HG02588 (cell line): ENCODE data around the gene SLC6A9.

Source experiments
- ATAC-seq: cut with Tn5 transposase; IDR thresholded peaks from one replicate; pipeline ENCODE4 v1.9.1; 2021; ENCODE audit warnings: mild to moderate bottlenecking, moderate library complexity; ENCODE audit not compliant: unreplicated experiment

Gene SLC6A9

DNA sequence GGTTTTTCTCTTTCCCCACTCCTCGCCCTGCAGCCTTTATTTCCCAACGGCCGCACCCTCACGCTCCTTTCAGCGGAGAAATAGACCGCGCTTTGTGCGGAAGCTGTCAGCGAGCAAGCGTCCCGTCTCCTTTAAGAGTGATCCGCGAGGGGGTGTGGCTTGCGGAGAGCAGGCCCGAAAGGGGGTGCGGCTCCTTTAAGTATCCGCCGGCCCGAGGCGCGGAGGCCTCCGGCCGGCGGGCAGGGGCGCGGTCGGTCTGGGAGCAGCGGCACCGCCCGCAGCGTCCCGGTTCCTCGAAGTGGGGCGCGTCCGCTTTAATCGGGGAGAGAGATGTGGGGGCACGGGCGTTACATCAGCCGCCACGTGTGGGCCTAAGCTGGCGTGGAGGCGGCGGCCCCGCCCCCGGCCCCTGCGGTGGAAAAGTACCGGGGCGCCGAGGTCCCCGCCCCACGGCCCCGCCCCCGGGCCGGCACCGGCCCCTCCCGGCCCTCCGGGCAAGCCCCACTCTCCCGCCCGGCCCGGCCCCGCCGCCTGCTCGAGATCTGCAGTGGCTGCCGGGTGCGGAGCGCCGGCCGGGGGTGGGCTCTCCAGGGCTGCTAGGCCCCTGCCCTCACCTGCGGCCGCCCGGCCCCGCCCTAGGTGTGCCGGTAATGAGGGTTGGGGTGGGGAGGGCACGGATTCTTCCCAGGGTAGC, 1.2 kb downstream of the SLC6A9 start:
- peak; percentile 80 for ATAC-seq

DNA sequence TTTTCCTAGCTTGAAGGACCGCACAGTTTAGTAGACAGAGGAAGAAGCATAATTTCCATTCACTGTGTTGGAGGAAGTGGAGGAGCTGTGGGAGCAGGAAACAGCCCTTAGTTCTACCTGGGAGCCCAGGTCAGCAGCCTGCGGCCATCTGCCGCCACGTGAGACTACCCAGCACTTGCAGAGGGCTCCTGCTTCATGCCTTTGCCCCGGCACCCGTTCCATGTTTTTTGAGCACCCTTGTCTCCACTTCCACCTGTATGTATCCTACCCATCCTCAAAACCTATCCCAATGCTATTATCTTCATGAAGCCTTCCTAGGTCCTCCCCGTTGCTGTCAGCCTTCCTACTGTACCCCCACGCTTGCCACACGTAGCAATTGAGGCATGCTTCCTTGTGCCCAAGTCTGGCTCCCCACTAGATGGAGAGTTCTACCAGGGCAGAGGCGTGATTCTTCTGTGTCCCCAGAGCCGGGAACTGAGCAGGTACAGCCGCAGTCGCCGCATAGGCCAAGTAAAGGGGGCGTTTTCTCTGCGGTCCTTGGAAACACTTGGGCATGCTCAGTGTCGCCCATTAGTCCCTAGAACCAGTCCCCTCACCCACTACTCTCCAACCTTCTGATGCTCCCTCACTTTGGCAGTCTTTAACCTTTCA, 1.9 kb downstream of the SLC6A9 start:
- ATAC-seq, result peak; percentile 17

DNA sequence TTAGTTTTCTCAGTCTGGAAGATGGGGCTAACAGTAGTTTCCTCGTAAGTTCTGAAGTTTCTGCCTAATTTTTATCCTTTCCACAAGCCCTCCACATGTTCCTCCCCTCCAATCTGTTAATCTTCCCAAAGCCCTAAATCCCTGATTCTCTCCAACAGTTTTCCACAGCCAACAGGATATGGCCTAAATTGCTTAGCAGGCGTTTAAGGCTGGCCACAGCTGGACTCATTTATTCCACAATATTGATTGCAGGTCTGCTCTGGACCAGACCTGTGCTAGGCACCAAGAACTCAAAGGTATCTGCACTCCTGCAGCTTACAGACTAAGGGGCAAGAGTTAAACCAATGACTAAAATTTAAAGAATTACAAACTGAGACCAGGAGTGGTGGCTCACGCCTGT, 3.9 kb downstream of the SLC6A9 start:
- ATAC-seq, result no peak

DNA sequence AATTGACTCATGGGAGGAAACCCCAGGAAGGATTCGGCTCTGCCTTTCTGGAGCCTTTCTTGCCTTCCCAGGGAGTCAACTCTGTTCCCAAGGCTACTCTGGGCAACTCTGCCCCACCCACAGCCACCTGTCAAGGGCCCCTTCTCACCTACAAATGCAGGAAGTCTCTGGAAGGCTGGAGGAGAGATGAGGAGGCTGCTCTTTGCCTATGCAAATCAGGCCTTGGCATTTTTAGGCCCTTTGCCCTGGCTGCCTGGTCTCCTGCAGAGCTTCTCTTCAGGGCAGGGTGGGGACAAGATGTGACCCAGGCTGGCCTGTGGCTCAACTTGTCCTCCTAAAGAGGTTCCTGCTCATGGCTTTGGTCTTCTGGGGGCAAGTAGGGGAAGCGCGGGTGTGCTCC, 5.4 kb downstream of the SLC6A9 start:
- no peak for ATAC-seq

DNA sequence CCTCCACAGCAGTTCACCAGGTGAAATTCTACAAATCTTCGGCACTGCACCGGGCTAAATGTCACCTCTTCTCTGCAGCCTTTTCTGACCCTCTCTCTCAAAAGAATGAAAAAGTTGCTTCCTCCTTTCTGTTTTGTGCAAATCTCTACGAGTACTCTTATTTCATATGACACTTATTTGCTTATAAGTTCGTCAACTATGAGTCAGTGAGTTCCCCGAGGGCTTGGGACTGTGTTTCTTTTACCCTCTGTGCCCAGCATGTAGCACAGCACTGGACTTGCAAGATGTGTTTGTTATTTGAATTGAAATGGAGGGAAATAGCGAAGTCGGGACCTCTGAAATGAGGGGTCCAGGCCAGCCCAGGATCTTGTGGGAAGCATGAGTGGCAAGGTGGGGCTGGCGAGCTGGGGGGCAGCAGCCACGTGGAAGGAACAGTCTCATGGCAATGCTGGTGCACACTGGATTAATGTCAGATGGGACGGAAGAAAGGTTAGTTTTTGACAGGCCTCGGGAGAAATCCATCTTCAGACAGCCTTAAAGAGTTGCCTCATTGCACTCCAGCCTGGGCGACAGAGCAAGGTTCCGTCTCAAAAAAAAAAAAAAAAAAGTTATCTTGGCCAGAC, 6.2 kb downstream of the SLC6A9 start:
- no peak for ATAC-seq

DNA sequence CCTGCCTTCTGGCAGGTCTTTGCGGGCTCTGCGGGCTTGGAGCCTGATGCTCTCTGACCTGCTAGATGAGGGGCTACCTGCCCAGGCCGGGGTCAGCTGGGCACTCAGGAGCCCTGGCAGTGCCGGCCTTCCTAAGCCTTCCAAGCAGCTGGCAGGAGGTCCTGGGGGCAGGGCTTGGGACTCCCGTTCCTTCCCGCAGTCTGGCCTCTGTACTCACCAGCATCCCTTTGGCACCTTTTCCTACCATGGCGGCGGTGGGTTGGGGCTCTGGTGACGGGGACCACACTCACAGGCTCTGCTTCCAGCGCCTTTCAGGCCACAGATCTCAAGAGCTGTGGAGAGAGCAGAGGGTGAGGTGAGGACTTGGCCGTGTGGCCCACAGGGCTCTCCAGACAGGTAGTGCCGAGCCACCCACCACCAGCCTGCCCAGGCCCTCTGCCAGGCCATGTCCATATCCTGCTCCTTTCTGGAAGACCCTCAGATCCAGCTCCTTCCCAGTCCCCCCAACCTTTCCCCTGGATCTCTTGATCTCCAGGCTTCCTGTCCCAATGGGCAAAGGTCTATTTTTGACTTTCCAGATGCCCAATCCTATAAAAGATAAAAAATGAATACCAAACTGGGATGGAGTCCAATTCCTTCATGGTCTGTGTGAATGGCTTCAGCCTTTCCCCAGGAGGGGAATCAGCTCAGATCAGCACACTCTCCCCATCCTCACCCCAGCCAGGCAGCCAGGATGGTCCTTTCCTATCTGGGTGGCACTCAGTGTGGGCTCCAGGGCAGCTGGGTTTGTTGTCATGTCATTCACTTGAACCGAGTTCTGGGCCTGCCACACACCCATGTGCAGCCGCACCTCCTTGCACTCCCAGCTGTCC, 7.0 kb downstream of the SLC6A9 start:
- ATAC-seq, result no peak

DNA sequence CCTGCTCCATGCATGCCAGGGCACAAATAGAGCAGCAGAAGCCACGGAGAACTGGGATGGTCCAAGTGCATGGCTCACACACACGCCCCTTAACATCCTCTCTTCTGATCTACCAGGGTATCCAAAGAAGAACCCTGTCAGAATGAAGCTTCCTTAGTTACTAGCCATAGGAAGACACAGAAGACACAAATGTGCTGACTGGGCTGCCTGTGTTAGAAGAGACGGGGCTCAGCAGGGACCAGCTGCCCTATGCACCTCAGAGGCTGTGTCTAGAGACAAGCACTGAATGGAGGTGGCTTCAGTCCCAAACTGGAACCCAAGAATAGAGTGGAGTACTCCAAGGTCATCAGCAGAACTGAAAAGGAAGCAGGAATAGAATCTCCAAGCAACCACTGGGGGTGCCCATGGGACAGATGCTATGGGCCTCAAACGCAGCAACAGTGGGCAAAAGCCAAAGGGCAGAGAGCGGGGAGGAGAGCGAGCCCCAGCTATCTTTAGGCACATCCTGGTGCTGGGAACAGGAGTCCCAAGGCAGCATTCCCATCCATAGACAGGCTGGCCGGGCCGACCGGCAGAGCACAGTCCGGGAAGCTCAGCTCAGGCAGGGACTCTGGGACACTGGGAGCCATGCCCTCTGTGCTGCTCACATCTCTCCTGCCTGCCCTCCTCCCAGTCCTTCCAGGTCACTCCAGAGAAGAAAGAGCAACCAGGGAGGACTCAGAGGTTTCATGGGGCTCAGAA, 9.5 kb downstream of the SLC6A9 start:
- no peak for ATAC-seq

DNA sequence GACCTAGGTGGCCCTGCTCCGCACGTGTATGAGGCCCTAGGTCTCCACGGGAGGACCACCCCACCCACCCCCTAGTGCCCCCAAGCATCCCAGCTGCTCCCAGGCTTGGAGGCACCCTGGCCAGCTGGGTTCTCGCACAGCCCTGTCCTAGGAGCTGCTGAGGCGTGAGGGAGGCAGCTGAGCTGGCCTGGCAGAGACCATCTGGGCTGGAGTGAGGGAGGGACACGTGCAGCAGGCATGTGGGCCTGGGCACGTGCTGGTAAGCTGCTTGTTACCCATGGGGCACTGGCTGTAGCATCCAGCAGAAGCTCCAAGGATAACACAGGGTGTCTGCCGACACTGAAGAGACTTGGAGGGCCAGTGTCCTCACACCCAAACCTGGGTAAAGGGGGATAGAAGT, 10.1 kb downstream of the SLC6A9 start:
- no peak for ATAC-seq

DNA sequence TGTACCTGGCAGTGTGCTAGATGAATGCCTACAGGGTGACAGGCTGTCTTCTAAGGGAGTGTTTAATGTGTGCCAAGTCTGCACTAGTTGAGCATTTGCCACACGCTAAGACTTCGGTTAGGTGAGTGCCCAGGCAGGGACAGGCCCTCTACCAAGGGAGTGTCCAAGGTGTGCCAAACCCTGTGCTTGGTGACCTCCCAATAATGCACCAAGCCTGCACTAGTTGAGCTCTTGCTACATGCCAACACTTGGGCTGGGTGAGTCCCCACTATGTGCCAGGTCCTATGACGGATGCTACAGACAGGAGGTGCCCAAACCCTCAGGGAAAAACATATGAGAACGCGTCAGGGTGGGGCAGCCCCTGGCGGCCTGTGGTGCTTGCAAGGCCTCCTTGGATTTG, 10.8 kb downstream of the SLC6A9 start:
- no peak for ATAC-seq

DNA sequence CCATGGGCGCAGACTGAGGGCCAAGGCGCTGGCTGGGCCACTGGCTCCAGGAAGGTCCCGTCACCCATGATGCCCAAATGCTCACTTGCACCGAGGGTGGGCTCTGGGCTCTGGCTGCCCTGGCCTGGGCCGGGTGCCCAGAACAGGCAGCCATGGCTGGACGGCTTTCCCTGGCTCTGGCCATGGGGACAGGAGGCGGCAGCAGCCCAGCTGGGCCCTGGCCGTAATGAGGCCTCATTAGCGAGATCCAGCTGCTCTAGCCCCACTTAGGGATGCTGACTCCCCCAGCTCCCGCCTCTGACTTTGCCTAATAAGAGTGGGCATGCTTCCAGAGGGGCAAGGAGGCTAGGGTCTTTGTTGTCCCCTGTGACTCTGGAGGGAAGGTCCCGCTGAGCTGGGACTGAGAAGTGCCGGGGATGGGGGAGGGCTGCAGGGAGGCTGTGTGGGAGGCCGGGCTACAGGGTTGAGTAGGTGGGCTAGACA, 11.8 kb downstream of the SLC6A9 start:
- ATAC-seq, result no peak

DNA sequence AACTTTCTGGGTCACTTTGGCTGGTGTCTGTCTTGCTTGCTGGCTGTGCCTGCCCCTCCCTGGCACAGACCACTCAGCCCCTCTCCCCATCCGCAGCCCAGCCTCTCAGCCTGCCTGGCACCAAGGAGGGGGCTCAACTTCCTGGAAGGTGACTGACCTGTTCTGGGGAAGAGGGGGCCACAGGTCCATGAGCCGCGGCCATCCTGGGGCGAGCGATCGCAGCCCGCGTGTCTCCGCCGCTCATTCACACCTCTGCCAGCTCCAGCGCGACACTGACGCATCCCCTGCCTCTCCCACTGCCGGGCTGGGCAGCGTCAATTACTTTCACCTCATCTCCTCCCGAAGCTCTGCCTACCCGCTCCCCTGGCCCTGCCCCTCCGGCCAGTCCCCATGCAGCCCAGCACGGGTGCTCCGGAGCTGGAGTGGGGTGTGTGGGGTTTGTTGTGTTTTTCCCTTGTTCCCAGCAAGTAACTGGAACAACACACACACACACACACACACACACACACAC, 14.3 kb downstream of the SLC6A9 start:
- ATAC-seq, result no peak

DNA sequence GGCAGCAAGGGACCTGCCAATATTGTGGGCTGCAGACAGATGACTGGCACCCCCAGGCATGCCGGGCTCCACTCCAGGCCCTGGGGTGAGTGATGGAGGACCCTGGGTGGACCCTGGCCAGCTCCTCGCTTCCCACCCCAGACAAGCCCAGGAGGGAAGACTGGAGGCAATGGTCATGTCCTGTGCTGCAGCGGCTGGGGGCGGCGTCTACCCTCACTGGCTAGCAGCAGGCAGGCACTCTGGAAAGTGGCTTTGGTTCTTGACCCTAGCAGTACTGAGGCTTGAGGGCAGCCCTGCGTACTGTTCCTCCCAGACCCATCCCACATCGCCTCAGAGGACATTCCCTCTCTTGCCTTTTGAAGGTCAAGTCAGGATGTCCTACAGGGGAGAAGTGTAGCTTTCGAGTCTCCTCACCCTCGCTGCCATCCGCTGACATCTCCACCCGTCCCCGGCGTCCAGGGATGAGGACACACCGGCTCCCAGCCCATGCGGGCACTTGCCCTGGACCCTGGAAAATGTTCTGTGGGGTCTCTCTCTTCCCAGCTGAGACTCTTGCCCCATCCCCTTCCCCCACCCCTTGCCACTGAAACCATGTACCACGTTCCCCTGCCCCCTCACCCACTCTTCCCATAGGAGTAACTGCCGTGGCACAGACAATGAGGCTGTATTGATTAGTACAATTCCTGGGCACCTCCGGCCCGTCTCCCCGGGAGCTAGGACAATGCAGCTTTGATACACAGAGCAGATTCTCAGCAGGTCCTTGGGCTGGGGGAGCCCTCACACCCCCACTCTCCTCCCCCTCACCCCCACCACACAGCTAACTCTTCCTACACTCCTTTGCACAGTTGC, 15.0 kb downstream of the SLC6A9 start:
- no peak for ATAC-seq

DNA sequence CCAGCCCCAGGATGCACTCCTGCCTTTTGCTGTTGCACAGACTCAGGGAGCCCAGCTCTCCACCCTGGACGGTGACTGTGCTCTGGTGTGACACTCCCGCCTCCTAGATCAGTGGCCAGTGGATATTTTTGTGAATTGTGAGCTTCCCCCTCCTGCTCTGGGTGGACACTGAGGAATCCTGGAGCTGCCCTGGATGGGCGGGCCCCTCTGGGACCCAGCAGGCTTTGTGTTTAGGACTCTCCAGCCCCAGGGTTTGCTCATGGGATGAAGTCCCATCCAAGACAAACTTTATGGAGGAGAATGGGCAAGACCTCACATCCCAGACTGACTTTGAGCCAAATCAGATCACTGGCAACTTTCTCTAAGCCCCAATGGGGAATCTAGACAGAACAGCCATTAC, 16.1 kb downstream of the SLC6A9 start:
- ATAC-seq, result no peak

DNA sequence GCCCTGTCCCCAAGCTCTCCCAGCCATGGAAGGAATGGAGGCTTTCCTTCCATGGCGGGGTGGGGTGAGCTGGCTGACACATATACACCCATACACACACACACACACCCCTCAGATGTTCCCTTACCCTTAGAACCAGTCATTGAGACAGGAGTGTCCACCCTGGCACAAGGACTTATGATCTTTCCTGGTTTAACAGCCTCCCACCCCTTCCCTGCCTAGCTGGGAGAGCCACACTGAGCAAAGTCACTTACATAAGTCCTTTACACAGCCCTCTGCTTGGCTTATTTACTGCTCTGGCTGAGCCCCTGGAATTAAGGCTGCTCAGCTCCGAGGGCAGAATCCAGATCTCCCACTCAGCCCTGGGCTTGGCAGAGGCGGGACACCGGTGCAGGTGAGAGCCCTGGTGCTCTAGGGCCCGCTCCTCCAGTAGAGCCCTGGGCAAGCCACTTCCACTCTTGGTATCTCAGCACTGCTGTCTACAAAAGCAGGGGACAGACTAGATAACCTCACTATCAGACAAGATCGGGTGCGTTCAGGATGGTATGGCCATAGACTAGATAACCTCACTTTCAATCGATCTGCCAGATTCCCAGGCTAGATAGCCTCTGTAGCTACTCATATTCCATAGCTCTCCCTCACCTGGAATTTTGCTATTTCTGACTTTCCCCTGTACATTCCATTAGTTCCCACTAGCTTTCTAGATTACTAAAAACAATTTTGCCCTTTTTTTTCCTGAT, 16.7 kb downstream of the SLC6A9 start:
- ATAC-seq, result no peak

DNA sequence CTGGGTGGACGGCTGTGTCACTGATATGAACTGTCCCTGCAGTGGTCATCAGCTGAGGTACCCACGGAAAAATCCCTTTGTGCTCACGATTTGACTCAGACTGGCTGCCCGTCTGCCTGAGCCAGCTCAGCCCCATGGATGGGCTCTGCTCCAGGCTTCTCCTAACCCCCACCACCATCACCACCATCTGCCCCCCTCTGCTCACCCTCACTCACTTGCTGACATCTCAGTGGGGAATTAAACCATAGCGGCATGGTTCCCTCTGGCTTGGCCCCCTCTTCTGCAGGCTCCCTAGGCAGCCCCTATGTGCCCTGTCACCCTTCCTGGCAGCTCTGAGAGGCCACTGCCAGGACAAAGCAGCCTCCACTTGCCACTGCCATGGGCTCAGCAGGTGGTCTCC, 17.3 kb downstream of the SLC6A9 start:
- no peak for ATAC-seq

DNA sequence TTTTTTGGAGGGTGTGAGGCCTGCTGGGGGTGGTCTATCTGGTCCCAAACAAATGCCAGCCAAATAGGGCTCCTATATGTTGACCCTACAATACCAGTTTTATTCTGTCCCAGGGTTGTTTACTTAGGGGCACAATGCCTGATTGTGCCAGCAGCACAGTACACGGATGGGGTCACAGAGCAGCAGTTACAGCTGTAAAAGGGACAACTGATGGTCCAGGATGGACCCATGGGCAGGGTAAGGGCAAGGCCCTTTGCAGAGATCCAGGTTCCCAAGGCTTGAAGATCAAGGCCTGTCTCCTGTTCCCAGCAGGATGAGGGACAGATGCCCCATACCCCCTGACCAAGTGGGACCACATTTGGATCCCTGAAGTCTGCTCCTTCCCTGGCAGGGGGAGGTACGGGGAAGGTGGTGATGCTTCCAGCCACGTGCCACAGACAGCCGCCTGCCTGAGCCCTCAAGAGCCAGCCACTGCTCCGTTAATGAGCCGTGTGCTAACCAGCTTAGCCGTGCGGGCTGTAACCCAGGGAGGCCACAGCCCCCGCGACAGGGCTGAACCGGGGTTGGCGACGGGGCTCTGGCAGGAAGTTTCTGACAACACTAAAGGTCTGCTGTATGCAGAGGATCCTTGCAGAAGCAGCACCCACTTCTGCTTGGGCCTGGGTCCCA, 18.2 kb downstream of the SLC6A9 start:
- no peak for ATAC-seq

DNA sequence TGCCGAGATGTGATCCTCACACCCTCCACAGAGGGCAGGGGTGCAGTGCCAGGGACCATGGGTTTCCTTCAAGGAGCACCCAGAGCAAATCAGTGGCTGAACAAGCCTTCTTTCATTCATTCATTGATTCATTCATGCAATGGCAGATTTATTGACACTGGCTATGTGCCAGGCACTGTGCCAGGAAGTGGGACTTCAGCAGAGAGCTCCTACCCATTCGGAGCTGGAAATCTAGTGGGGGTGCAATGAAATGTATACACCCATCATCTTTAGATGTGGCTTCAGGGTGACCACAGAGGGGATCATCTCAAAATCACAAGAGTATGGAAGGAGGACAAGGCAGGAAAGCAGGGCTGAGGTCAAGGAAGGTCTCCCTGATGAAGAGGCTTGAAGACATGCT, 18.9 kb downstream of the SLC6A9 start:
- no peak for ATAC-seq

DNA sequence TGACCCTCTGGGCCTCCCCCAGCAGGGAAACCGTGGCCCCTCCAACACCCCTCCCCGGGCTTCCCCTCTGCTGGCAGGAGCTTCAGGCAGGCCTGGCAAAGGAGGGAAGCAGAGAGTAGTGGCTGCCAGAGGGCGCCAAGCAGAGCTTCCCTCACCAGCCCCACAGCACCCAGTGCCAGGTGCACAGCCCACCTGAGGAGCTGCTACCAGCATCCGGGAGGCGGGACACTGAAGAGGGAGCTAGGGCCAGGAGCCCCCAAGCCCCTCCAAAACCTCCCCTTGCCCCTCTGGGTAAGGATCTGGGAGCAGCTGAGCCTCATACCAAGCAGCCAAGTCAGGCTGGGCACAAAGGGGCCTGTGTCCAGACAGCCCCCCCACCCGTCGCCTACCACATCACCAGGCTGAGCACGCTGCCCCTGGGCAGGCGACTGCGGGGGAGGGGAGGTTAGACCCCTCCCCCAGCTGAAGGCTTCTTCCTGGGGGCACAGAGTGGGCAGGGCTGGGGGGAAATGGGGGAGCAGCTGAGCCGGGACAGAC, 20.3 kb downstream of the SLC6A9 start:
- ATAC-seq, result no peak
